ENCODE data around the gene SDK2.

SDK2 gene

GRCh38 chr17:73496232-73496631 lies 148.0 kb downstream of the SDK2 start:
- Histone ChIP-seq H3F3A (ENCODE audit: insufficient read depth, low read length) (no peaks in the 10 kb centered on the region), H3K36me3 (replicated peaks; ENCODE audit: insufficient read depth, low read length) (no peaks in the 10 kb centered on the region), H3K27ac (ENCODE audit: low read length) (no peak overlapping the region), H2AFZ (ENCODE audit: low read length) (no peak overlapping the region), H3K4me2 (ENCODE audit: low read depth, low read length) (no peak overlapping the region), H3K4me1 (ENCODE audit: low read length) (no peaks in the 10 kb centered on the region), H3K79me2 (ENCODE audit: low read length) (no peaks in the 10 kb centered on the region), H3K9ac (ENCODE audit: low read length) (no peak overlapping the region), H3K4me3 (ENCODE audit: low read length) (no peak overlapping the region), H3K9me2 (replicated peaks; ENCODE audit: insufficient read depth, low read length) (no peaks in the 10 kb centered on the region), H3K9me3 (replicated peaks; ENCODE audit: insufficient read depth, low read length) (no peaks in the 10 kb centered on the region), H3K27me3 (replicated peaks; ENCODE audit: insufficient read depth, low read length) (peaks cover 83% of the 10 kb centered on the region), H4K20me1 (ENCODE audit: insufficient read depth, low read length) (no peaks in the 10 kb centered on the region)
- TF ChIP-seq CTCF (IDR thresholded peaks at IDR 0.05; ENCODE audit: low read length) (no peak), EZH2phosphoT487 (IDR thresholded peaks at IDR 0.05; ENCODE audit: low read length) (no peak), EZH2 (optimal IDR thresholded peaks at IDR 0.05; ENCODE audit: low read depth, low read length) (no peak)
- DNase-seq = no peak

- Histone ChIP-seq H2AFZ (ENCODE audit: low read length) (no peak overlapping the region), H3K36me3 (replicated peaks; ENCODE audit: insufficient read depth, low read length) (no peaks in the 10 kb centered on the region), H3K4me3 (ENCODE audit: low read length) (no peak overlapping the region), H3K27ac (ENCODE audit: low read length) (no peak overlapping the region), H3F3A (ENCODE audit: insufficient read depth, low read length) (no peaks in the 10 kb centered on the region), H3K4me2 (ENCODE audit: low read depth, low read length) (no peak overlapping the region), H3K27me3 (replicated peaks; ENCODE audit: insufficient read depth, low read length) (peaks cover 89% of the 10 kb centered on the region), H3K4me1 (ENCODE audit: low read length) (no peaks in the 10 kb centered on the region), H3K79me2 (ENCODE audit: low read length) (no peaks in the 10 kb centered on the region), H3K9ac (ENCODE audit: low read length) (no peak overlapping the region), H3K9me2 (replicated peaks; ENCODE audit: insufficient read depth, low read length) (no peaks in the 10 kb centered on the region), H3K9me3 (replicated peaks; ENCODE audit: insufficient read depth, low read length) (no peaks in the 10 kb centered on the region), H4K20me1 (ENCODE audit: insufficient read depth, low read length) (no peaks in the 10 kb centered on the region)
- DNase-seq = no peak
- TF ChIP-seq CTCF (IDR thresholded peaks at IDR 0.05; ENCODE audit: low read length) (no peak), EZH2phosphoT487 (IDR thresholded peaks at IDR 0.05; ENCODE audit: low read length) (no peak), EZH2 (optimal IDR thresholded peaks at IDR 0.05; ENCODE audit: low read depth, low read length) (no peak)
Measured at GRCh38 chr17:73495641-73496040, 148.6 kb downstream of the SDK2 start.

- Histone ChIP-seq H3K4me1 (ENCODE audit: low read length) (no peaks in the 10 kb centered on the region), H3K4me3 (ENCODE audit: low read length) (no peak overlapping the region), H4K20me1 (ENCODE audit: insufficient read depth, low read length) (no peaks in the 10 kb centered on the region), H3K27ac (ENCODE audit: low read length) (no peak overlapping the region), H3K36me3 (replicated peaks; ENCODE audit: insufficient read depth, low read length) (no peaks in the 10 kb centered on the region), H3K4me2 (ENCODE audit: low read depth, low read length) (no peak overlapping the region), H3K9me2 (replicated peaks; ENCODE audit: insufficient read depth, low read length) (no peaks in the 10 kb centered on the region), H3K79me2 (ENCODE audit: low read length) (no peaks in the 10 kb centered on the region), H3F3A (ENCODE audit: insufficient read depth, low read length) (no peaks in the 10 kb centered on the region), H3K9ac (ENCODE audit: low read length) (no peak overlapping the region), H3K9me3 (replicated peaks; ENCODE audit: insufficient read depth, low read length) (no peaks in the 10 kb centered on the region), H2AFZ (ENCODE audit: low read length) (no peak overlapping the region), H3K27me3 (replicated peaks; ENCODE audit: insufficient read depth, low read length) (peaks cover 95% of the 10 kb centered on the region)
- DNase-seq = no peak
- TF ChIP-seq CTCF (IDR thresholded peaks at IDR 0.05; ENCODE audit: low read length) (no peak), EZH2 (optimal IDR thresholded peaks at IDR 0.05; ENCODE audit: low read depth, low read length) (no peak), EZH2phosphoT487 (IDR thresholded peaks at IDR 0.05; ENCODE audit: low read length) (no peak)
Measured at GRCh38 chr17:73494950-73495349, 149.3 kb downstream of the SDK2 start.

Data from MM.1S (cell line).